K562 (cell line): ENCODE results near the gene IGFBP4. TPM values are rescaled to one million over a fixed set of nuclear protein-coding genes. Genes with fewer than 3 reads are reported as not detected.

Source experiments
- ATAC-seq: fragments of 200-7000 bp; cut with Tn5 transposase; 3 replicates; pipeline ENCODE4 v1.9.1; 2020; ENCODE audit warnings: moderate library complexity
- BruUV-seq: library from RNA; stranded (reverse); fragments of 400-500 nt; replicated peaks from 2 replicates; lab custom pipeline; 2021; lab: Mats Ljungman, UMichigan
- CTCF ChIA-PET: fragments of 300-600 bp; formaldehyde crosslinking; extraction: SDS; loops from one replicate; lab custom pipeline; 2021; ENCODE audit warnings: low intra/inter-chr PET ratio; lab: Yijun Ruan, JAX
- POLR2A ChIA-PET: fragments of 300-600, 350-650 bp; sonication (Branson Sonifier 250); formaldehyde crosslinking; extraction: SDS; loops from one replicate; lab custom pipeline; 2021; ENCODE audit warnings: antibody characterized with exemption, inconsistent platforms; lab: Yijun Ruan, JAX
- DNase-seq, 4 experiments: peaks; one replicate each; pipeline versions ENCODE4 v3.0.0 to v3.0.0-alpha.2; 2011 to 2018; ENCODE audit warnings: low spot score in 3 of 4, mixed read lengths in 3 of 4; ENCODE audit errors: extremely low read depth in 1 of 4
- FAIRE-seq: peaks from 2 replicates; lab custom pipeline; 2011; peaks lifted over from hg19 to GRCh38; lab: Jason Lieb, UNC
- H2AFZ ChIP-seq: 2 replicates; pipeline ENCODE4 v1.6.0; 2011; ENCODE audit warnings: low read depth, low read length, control low read depth, inconsistent platforms
- H3K27ac ChIP-seq: fragments of 200-600 bp; 3 replicates; pipeline ENCODE4 v1.8.0; 2011; ENCODE audit warnings: low read depth, mild to moderate bottlenecking, control low read depth, inconsistent platforms, low read length, moderate library complexity, mixed read lengths; ENCODE audit errors: extremely low read depth
- H3K27me3 ChIP-seq, 2 experiments: fragments of 300-600 bp in 1 of 2; 2 replicates in 1 of 2; 3 replicates in 1 of 2; pipeline versions ENCODE4 v1.6.0 to v1.8.0; 2011; ENCODE audit warnings: inconsistent platforms in 2 of 2, low read length in 2 of 2, mild to moderate bottlenecking in 1 of 2, mixed read lengths in 1 of 2, moderate library complexity in 1 of 2; ENCODE audit not compliant: control insufficient read depth in 2 of 2, insufficient read depth in 2 of 2
- H3K36me3 ChIP-seq: fragments of 300-600 bp; 3 replicates; pipeline ENCODE4 v1.8.0; 2011; ENCODE audit warnings: mild to moderate bottlenecking, low read length, inconsistent platforms; ENCODE audit not compliant: control insufficient read depth, insufficient read depth
- H3K4me1 ChIP-seq, 2 experiments: fragments of 200-600 bp in 1 of 2; replicated peaks in 1 of 2; 2 replicates in 1 of 2; 3 replicates in 1 of 2; pipeline versions ENCODE4 v1.5.1 to v1.8.0; 2011; ENCODE audit warnings: inconsistent platforms in 2 of 2, low read length in 2 of 2, mild to moderate bottlenecking in 1 of 2, mixed read lengths in 1 of 2, moderate library complexity in 1 of 2; ENCODE audit not compliant: control insufficient read depth in 2 of 2, insufficient read depth in 2 of 2
- H3K4me2 ChIP-seq: 2 replicates; pipeline ENCODE4 v1.6.1; 2011; ENCODE audit warnings: low read length, control low read depth, inconsistent platforms, mixed read lengths; ENCODE audit not compliant: insufficient read depth
- H3K4me3 ChIP-seq: fragments of 200-600 bp; sonication (generic), shearing (Covaris generic); 2 replicates; pipeline ENCODE4 v1.5.1; 2016; ENCODE audit warnings: control low read depth, inconsistent platforms
- H3K79me2 ChIP-seq: fragments of 200-600 bp; 3 replicates; pipeline ENCODE4 v1.8.0; 2011; ENCODE audit warnings: low read length, inconsistent platforms; ENCODE audit not compliant: control insufficient read depth, insufficient read depth
- H3K9ac ChIP-seq, 2 experiments: 2 replicates each; pipeline versions ENCODE4 v1.6.0 to v1.6.1; 2011; ENCODE audit warnings: low read depth in 2 of 2, low read length in 2 of 2, control low read depth in 1 of 2, inconsistent platforms in 1 of 2, mild to moderate bottlenecking in 1 of 2, mixed read lengths in 1 of 2; ENCODE audit not compliant: insufficient read depth in 1 of 2
- H3K9me1 ChIP-seq: one replicate; pipeline ENCODE4 v1.6.0; 2011; ENCODE audit warnings: inconsistent platforms, mild to moderate bottlenecking, low read length, moderate library complexity; ENCODE audit not compliant: control insufficient read depth, insufficient read depth
- H3K9me3 ChIP-seq: replicated peaks from 2 replicates; pipeline ENCODE4 v1.5.1; 2011; ENCODE audit warnings: low read depth, low read length, inconsistent platforms; ENCODE audit not compliant: control insufficient read depth, insufficient read depth
- H4K20me1 ChIP-seq: replicated peaks from 2 replicates; pipeline ENCODE4 v1.6.1; 2011; ENCODE audit warnings: low read length, inconsistent platforms, mixed read lengths; ENCODE audit not compliant: control insufficient read depth, insufficient read depth
- RBM17 ChIP-seq: fragments of 200-400 bp; formaldehyde crosslinking; IDR thresholded peaks from 2 replicates; pipeline ENCODE4 v1.6.1; 2017; ENCODE audit warnings: low read depth, mild to moderate bottlenecking, low read length, borderline replicate concordance
- SAP30 ChIP-seq: fragments of 200-600 bp; sonication (generic); IDR thresholded peaks from 2 replicates; pipeline ENCODE4 v1.6.1; 2012; ENCODE audit warnings: borderline replicate concordance, low read depth, mild to moderate bottlenecking, moderate library complexity, low read length, control low read depth, inconsistent platforms; ENCODE audit not compliant: insufficient read depth, poor library complexity, severe bottlenecking
- TEAD1 ChIP-seq, 2 experiments: fragments of 450-650 bp in 1 of 2; sonication (generic) in 1 of 2; formaldehyde crosslinking; IDR thresholded peaks; 2 replicates each; pipeline versions ENCODE4 v1.4.0 to v1.8.0; 2020 to 2022; ENCODE audit warnings: mild to moderate bottlenecking in 2 of 2, missing genetic modification reagents in 1 of 2
- ZNF121 ChIP-seq: sonication (generic); formaldehyde crosslinking; conservative IDR thresholded peaks from 2 replicates; pipeline ENCODE4 v1.8.0; 2022; ENCODE audit warnings: missing genetic modification reagents
- WGBS: fragments of 100-300 bp; shearing (Covaris generic); methylation state at CpG from one replicate; pipeline ENCODE4 v1.1.6; 2016; ENCODE audit warnings: low coverage, mixed read lengths; ENCODE audit not compliant: insufficient coverage; ENCODE audit errors: missing lambda C conversion rate; 5-methylcytosine and 5-hydroxymethylcytosine counted together
- in situ Hi-C: fragments of 300-500 bp; cut with MboI; formaldehyde crosslinking; loops from 4 replicates; pipeline ENCODE4 v1.15.0; 2018; ENCODE audit warnings: inconsistent platforms, mixed read lengths
- intact Hi-C: fragments of 100-400 bp; cut with micrococcal nuclease; formaldehyde crosslinking; loops from 2 replicates; pipeline ENCODE4 v1.14.2; 2022
- polyA plus RNA-seq, 8 experiments: library from polyadenylated mRNA; depleted of rRNA in 4 of 8; stranded (reverse) in 5 of 8; unstranded in 3 of 8; fragments of >200 nt; fragmentation: Nextera tagmentation in 2 of 8; fragmentation: Illumina TruSeq in 1 of 8; extraction: Ambion mirVana in 2 of 8; extraction: Trizol in 1 of 8; gene quantifications; 2 replicates each; pipeline versions ENCODE4 v1.2.1 to v1.2.3, GENCODE V29; 2011 to 2014; ENCODE audit warnings: inconsistent platforms in 1 of 8, missing spikeins in 1 of 8
- total RNA-seq, 7 experiments: library from RNA; depleted of rRNA in 6 of 7; stranded (reverse); fragments of >200 nt in 6 of 7; fragmentation: Illumina TruSeq in 2 of 7; extraction: Trizol in 2 of 7; gene quantifications; 2 replicates each; pipeline versions ENCODE4 v1.2.1 to v1.2.3, GENCODE V29; 2011 to 2021; ENCODE audit warnings: low replicate concordance in 1 of 7
- TF ChIP-seq, protein P1 (sequence below): fragments of 450-650 bp; IDR thresholded peaks from 2 replicates; pipeline ENCODE4 v1.6.1; 2016; ENCODE audit warnings: borderline replicate concordance
- TF ChIP-seq, protein P2 (sequence below): fragments of 450-650 bp; conservative IDR thresholded peaks from 2 replicates; pipeline ENCODE4 v1.6.1; 2016; ENCODE audit warnings: missing genetic modification characterization, low read depth, mild to moderate bottlenecking, control low read depth, missing compliant biosample characterization
- TF ChIP-seq, protein P3 (sequence below): sonication (generic); formaldehyde crosslinking; IDR thresholded peaks from 2 replicates; pipeline ENCODE4 v1.8.0; 2022; ENCODE audit warnings: mild to moderate bottlenecking, missing genetic modification reagents
- TF ChIP-seq, protein P4 (sequence below): fragments of 200-800 bp; sonication (Bioruptor generic); IDR thresholded peaks from 2 replicates; pipeline ENCODE4 v1.6.1; 2017; ENCODE audit warnings: missing genetic modification characterization, missing compliant biosample characterization

The IGFBP4 gene
- total and polyA plus RNA-seq, 9 of the 15 experiments (the other 6 are each of a cell fraction or from before 2014, with no cell fraction given) = 8.8 to 99.8 (median 18.6) TPM

DNA sequence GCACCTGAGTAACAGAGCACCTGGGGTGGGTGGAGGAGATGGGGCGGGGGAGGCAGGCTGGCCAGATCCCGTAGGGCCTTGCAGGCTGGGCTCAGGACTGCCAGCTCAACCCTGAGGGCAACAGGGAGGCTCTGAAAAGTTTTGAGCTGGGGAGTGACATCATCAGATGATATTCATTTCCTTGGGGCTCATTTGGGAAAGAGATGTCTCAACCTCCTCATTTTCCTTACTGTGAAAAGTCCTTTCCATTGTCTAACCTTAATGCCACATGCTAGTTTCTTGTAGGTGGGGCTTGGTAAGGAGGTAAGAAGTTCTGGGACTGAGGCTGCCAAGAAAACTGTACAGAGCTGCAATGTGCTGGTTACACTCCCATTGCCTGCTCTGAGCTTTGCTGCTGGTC is 54.4 kb downstream of the IGFBP4 start:
- Histone ChIP-seq H3K4me1 (peaks cover 0 to 15% of the 10 kb centered on the region in 2 experiments; a peak in 2 of 5 replicates), H3K27ac (no peak overlapping the region), H3K9ac (peak overlapping the region in 1 of 2 experiments; percentile 78; a peak in 1 of 4 replicates), H3K9me1 (peaks cover 4% of the 10 kb centered on the region), H3K27me3 (no peaks in the 10 kb centered on the region; a peak in 1 of 5 replicates), H4K20me1 (no peaks in the 10 kb centered on the region), H3K9me3 (no peaks in the 10 kb centered on the region), H3K36me3 (no peaks in the 10 kb centered on the region), H3K4me3 (no peak overlapping the region), H3K79me2 (no peaks in the 10 kb centered on the region), H3K4me2 (no peak overlapping the region), H2AFZ (peak overlapping the region; percentile 54)
- no peak for ATAC-seq
- intact Hi-C loops = no loop called here
- no peak for FAIRE-seq
- BruUV-seq = no TSS peak
- CTCF ChIA-PET = no interaction called here
- DNase-seq = no peak
- 40% methylated on average over 1 of the region's 2 CpGs for WGBS
- in situ Hi-C loops = no loop called here
- POLR2A ChIA-PET = interaction anchor here (0.7 to 1.2 kb wide), 5 partner anchors 11 to 104 kb away, joined by 3 to 4 read pairs (median 3); partner anchors contain the start of gene TOP2A
- TF ChIP-seq, protein P1, sequence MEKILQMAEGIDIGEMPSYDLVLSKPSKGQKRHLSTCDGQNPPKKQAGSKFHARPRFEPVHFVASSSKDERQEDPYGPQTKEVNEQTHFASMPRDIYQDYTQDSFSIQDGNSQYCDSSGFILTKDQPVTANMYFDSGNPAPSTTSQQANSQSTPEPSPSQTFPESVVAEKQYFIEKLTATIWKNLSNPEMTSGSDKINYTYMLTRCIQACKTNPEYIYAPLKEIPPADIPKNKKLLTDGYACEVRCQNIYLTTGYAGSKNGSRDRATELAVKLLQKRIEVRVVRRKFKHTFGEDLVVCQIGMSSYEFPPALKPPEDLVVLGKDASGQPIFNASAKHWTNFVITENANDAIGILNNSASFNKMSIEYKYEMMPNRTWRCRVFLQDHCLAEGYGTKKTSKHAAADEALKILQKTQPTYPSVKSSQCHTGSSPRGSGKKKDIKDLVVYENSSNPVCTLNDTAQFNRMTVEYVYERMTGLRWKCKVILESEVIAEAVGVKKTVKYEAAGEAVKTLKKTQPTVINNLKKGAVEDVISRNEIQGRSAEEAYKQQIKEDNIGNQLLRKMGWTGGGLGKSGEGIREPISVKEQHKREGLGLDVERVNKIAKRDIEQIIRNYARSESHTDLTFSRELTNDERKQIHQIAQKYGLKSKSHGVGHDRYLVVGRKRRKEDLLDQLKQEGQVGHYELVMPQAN = no peak
- TF ChIP-seq, protein P2, sequence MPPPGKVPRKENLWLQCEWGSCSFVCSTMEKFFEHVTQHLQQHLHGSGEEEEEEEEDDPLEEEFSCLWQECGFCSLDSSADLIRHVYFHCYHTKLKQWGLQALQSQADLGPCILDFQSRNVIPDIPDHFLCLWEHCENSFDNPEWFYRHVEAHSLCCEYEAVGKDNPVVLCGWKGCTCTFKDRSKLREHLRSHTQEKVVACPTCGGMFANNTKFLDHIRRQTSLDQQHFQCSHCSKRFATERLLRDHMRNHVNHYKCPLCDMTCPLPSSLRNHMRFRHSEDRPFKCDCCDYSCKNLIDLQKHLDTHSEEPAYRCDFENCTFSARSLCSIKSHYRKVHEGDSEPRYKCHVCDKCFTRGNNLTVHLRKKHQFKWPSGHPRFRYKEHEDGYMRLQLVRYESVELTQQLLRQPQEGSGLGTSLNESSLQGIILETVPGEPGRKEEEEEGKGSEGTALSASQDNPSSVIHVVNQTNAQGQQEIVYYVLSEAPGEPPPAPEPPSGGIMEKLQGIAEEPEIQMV (tag) = no peak
- TF ChIP-seq, protein P3, sequence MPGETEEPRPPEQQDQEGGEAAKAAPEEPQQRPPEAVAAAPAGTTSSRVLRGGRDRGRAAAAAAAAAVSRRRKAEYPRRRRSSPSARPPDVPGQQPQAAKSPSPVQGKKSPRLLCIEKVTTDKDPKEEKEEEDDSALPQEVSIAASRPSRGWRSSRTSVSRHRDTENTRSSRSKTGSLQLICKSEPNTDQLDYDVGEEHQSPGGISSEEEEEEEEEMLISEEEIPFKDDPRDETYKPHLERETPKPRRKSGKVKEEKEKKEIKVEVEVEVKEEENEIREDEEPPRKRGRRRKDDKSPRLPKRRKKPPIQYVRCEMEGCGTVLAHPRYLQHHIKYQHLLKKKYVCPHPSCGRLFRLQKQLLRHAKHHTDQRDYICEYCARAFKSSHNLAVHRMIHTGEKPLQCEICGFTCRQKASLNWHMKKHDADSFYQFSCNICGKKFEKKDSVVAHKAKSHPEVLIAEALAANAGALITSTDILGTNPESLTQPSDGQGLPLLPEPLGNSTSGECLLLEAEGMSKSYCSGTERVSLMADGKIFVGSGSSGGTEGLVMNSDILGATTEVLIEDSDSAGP (CRISPR knock-in tag) = no peak
- TF ChIP-seq TEAD1 (CRISPR knock-in tag; IDR thresholded peaks at IDR 0.05) (no peak), RBM17 (no peak), ZNF121 (no peak), SAP30 (no peak)
- TF ChIP-seq, protein P4, sequence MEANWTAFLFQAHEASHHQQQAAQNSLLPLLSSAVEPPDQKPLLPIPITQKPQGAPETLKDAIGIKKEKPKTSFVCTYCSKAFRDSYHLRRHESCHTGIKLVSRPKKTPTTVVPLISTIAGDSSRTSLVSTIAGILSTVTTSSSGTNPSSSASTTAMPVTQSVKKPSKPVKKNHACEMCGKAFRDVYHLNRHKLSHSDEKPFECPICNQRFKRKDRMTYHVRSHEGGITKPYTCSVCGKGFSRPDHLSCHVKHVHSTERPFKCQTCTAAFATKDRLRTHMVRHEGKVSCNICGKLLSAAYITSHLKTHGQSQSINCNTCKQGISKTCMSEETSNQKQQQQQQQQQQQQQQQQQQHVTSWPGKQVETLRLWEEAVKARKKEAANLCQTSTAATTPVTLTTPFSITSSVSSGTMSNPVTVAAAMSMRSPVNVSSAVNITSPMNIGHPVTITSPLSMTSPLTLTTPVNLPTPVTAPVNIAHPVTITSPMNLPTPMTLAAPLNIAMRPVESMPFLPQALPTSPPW (CRISPR knock-in tag) = no peak
- TF ChIP-seq, all 486 proteins: peak for 0
